Pancreas (tissue), 10 donors: ENCODE data around the gene ZNF354B. TPM values are rescaled to one million over a fixed set of nuclear protein-coding genes. Genes with fewer than 3 reads are reported as not detected.
"Not testable (repeated sequence)": the region's sequence is repeated elsewhere in the genome, so short reads cannot be mapped to it uniquely, and the experiment has no call there.

Source experiments
- ATAC-seq, 4 donors: fragments of 200-7000 bp; cut with Tn5 transposase; one replicate each; pipeline versions ENCODE4 v1.8.0 to v1.9.1; 2020; ENCODE audit warnings: mild to moderate bottlenecking in 4 of 4, moderate library complexity in 4 of 4
- DNase-seq, 6 donors: peaks; one replicate each; pipeline ENCODE4 v3.0.0-alpha.2; 2020
- FAIRE-seq: peaks from 2 replicates; lab custom pipeline; 2012; peaks lifted over from hg19 to GRCh38; lab: Jason Lieb, UNC
- H3K27ac ChIP-seq, 4 donors: fragments of 200-600 bp; sonication (generic); 1 replicate in 3 of 4; 2 replicates in 1 of 4; pipeline versions ENCODE4 v1.5.0 to v1.8.0; 2020
- H3K27me3 ChIP-seq, 4 donors: fragments of 200-600 bp; one replicate each; pipeline ENCODE4 v1.8.0; 2021
- H3K36me3 ChIP-seq, 3 donors: fragments of 200-600 bp; sonication (generic) in 1 of 3; one replicate each; pipeline versions ENCODE4 v1.5.0 to v1.8.0; 2020 to 2021
- H3K4me1 ChIP-seq, 3 donors: fragments of 200-600 bp; one replicate each; pipeline ENCODE4 v1.8.0; 2021
- H3K4me3 ChIP-seq, 4 donors: fragments of 200-600 bp; sonication (generic) in 2 of 4; one replicate each; pipeline versions ENCODE4 v1.5.0 to v1.8.0; 2020 to 2021
- H3K9me3 ChIP-seq, 4 donors: fragments of 200-600 bp; one replicate each; pipeline ENCODE4 v1.8.0; 2021
- CTCF ChIP-seq, 4 donors: fragments of 200-600 bp; sonication (generic) in 3 of 4; IDR thresholded peaks; one replicate each; pipeline versions ENCODE4 v1.5.0 to v1.8.0; 2021; ENCODE audit warnings: antibody characterized with exemption in 4 of 4
- WGBS, 2 donors: extraction: QIAGEN DNeasy Blood & Tissue Kit; methylation state at CpG; one replicate each; pipeline ENCODE4 v1.1.7; 2013; 5-methylcytosine and 5-hydroxymethylcytosine counted together
- intact Hi-C, 3 donors: fragments of 100-400 bp; cut with DNase I; formaldehyde crosslinking; loops; one replicate each; pipeline versions ENCODE4 v1.11.1 to v1.14.2; 2022
- polyA plus RNA-seq, 2 donors: library from polyadenylated mRNA; stranded (reverse); fragments of 200-250 nt; gene quantifications; one replicate each; pipeline ENCODE4 v1.2.3, GENCODE V29; 2013
- total RNA-seq, 6 donors: library from RNA; stranded (reverse); fragmentation: NEBNext Ultra II Directional in 4 of 6; extraction: Animal tissue kit (Norgen Biotek cat#: 25700) in 4 of 6; gene quantifications; one replicate each; pipeline versions ENCODE4 v1.2.1 to v1.2.4, GENCODE V29; 2021 to 2023
- donor health status: healthy with polysubstance abuse.
- donor health status: DM: no; HTN: no; CAD: no; lungs with moderate emphysema.
- donor health status: DM: no; HTN: no; CAD: no.
- donor health status: control.
- donor health status: control.
- donor health status: Bipolar disorder and iron deficiency.
- donor health status: DM: yes; HTN: yes; CAD: no.
- donor health status: DM: no; HTN: no; CAD: no.
- donor health status: DM: no; HTN: no; CAD: no.
- donor health status: DM: yes; HTN: yes; CAD: no.

Gene ZNF354B
- total and polyA plus RNA-seq, 8 donors, result 4.4 to 15.7 (median 7.9) TPM

DNA sequence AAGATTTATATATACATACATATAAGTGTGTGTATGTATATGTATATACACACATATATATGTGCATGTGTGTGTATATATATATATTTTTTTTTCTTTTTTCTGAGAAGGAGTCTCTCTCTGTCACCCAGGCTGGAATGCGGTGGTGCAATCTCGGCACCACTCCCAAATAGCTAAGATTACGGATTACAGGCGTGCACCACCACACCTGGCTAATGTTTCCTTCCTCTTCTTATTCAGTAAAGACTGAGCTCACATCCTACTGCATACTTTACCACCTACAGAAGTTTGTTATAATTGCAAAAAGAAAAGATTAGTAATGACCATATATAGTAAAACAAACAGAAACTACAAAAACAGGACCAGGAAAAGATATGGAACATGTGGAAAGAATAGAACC is 23.1 kb upstream of the ZNF354B start:
- Histone ChIP-seq H3K4me3 (no peak overlapping the region), H3K36me3 (no peaks in the 10 kb centered on the region), H3K9me3 (no peaks in the 10 kb centered on the region), H3K27ac (no peak overlapping the region), H3K27me3 (no peaks in the 10 kb centered on the region), H3K4me1 (no peaks in the 10 kb centered on the region)
- TF ChIP-seq CTCF (IDR thresholded peaks at IDR 0.05), result no peak
- no peak for DNase-seq
- no peak for FAIRE-seq
- intact Hi-C loops, result no loop called here
- ATAC-seq, result no peak
- whole genome bisulfite sequencing, 2 donors, result 86 to 88% methylated on average over 4 of the region's 4 CpGs

DNA sequence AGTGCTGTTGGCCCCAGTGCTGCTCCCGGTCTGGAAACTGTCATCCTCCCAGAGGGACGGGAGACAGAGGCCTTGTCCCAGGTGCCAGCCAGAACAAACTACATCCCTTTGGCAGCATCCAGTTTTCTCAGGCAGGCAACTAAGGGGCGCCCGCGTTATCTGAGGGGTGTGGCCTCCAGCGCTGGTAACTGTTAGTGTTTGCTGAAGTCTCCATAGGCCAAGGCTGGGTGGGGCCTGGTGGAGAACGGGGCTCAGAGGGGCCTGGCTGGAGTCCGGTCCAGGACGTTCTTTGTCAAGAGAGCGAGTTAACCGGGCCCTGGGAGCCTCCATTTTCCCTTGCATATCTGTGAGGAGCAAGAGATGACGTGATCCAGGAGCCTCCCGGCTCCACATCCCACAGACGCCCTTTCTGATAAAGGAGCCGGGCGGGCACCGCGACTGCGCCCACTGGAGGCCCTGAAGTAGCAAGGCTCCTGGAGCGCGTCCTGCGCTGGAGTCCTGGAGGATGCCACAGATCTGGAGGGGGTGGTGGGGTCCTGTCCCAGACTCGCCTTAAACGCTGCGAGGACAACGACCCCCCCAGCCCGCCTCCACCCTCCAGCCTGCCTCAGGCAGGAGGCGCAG is 20.9 kb upstream of the ZNF354B start:
- H3K36me3 ChIP-seq, H3K4me3 ChIP-seq, intact Hi-C loops, H3K9me3 ChIP-seq, H3K27ac ChIP-seq, H3K27me3 ChIP-seq, FAIRE-seq, H3K4me1 ChIP-seq: not testable (repeated sequence)
- WGBS, 2 donors, result 69 to 73% methylated on average over 26 to 28 of the region's 28 CpGs
- DNase-seq (peak in 1 of 6 donors; percentile 18), ATAC-seq (peak in 2 of 4 donors; percentile 14 to 22)

DNA sequence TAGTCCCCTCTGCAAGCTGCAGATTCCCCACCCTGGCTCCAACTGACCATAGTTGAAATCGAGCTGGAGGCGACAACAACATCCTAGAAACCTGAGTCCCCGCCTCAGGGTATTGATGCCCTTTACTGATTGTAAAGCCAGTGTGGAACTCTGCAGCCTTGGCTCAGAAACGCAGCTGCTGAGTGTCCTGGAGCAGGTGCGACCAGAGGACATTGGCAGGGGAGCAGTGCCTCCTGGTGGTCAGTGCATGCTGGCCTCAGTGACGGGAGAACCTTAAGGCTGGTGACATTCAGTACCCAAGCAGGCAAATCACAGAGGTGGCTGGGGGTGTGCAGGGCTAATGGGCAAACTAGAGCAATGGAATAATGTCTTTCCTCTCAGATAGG is 20.4 kb upstream of the ZNF354B start:
- no peak overlapping the region for H3K4me3 ChIP-seq
- 2 to 4% methylated on average over 6 of the region's 6 CpGs for WGBS, 2 donors
- DNase-seq (peak; percentile 66 to 87 (median 82)), ATAC-seq (peak; percentile 97 to 100 (median 100)), FAIRE-seq (no peak)
- no peaks in the 10 kb centered on the region for H3K27me3 ChIP-seq
- no peak overlapping the region for H3K27ac ChIP-seq
- TF ChIP-seq CTCF (IDR thresholded peaks at IDR 0.05), result peak; percentile 51 to 66 (median 62)
- intact Hi-C loops, result no loop called here
- H3K4me1 ChIP-seq, result no peaks in the 10 kb centered on the region
- H3K9me3 ChIP-seq, result no peaks in the 10 kb centered on the region
- H3K36me3 ChIP-seq, result no peaks in the 10 kb centered on the region

DNA sequence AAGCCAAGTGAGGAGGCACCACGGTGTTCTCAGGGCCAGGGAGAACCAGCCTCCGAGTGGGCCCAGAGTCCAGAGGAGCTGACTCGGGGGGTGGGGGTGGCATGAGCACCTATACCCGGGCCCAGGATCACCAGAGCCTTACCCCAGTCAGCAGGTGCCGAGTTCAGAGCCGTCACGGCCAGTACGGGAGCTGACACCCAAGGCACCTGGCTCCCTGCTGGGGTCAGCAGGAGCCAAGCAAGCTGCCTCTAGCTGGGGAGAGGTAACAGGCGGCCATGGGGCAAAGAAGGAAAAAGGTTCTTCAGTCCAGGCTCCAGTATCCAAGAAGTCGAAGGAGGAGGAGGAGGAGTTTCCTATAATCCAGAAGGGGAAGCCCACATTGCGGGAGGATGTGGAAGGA is 19.4 kb upstream of the ZNF354B start:
- ATAC-seq, H3K36me3 ChIP-seq, H3K27ac ChIP-seq, FAIRE-seq, H3K27me3 ChIP-seq, intact Hi-C loops, DNase-seq, H3K4me3 ChIP-seq, H3K4me1 ChIP-seq, H3K9me3 ChIP-seq: not testable (repeated sequence)
- WGBS, 2 donors, result 57 to 71% methylated on average over 11 of the region's 11 CpGs

- 52 to 65% methylated on average over 5 of the region's 5 CpGs for WGBS, 2 donors
- DNase-seq, result no peak
- no peak for FAIRE-seq
- no peaks in the 10 kb centered on the region for H3K4me1 ChIP-seq
- no peak for TF ChIP-seq CTCF (IDR thresholded peaks at IDR 0.05)
- no peaks in the 10 kb centered on the region for H3K36me3 ChIP-seq
- no peaks in the 10 kb centered on the region for H3K27me3 ChIP-seq
- no peak overlapping the region for H3K4me3 ChIP-seq
- H3K9me3 ChIP-seq, result no peaks in the 10 kb centered on the region
- H3K27ac ChIP-seq, result no peak overlapping the region
- intact Hi-C loops, result no loop called here
- ATAC-seq, result no peak
These were observed 10.4 kb upstream of the ZNF354B start for GRCh38 chr5:178849316-178849715.

GRCh38 chr5:178851951-178852350 is 7.8 kb upstream of the ZNF354B start:
- intact Hi-C loops, result loop anchor here in 1 of 3 donors (10.0 kb wide), 1 partner anchor 213 kb away; the partner anchor contains the start of gene ZNF354C
- TF ChIP-seq CTCF (IDR thresholded peaks at IDR 0.05), result no peak

More at GRCh38 chr5:178851951-178852350, 7.8 kb upstream of the ZNF354B start:
- DNase-seq, result no peak
- no peak for FAIRE-seq
- Histone ChIP-seq H3K36me3 (no peaks in the 10 kb centered on the region), H3K4me1 (no peaks in the 10 kb centered on the region), H3K4me3 (no peak overlapping the region), H3K27me3 (no peaks in the 10 kb centered on the region), H3K27ac (no peak overlapping the region), H3K9me3 (no peaks in the 10 kb centered on the region)
- WGBS, 2 donors, result 87 to 91% methylated on average over 3 of the region's 3 CpGs
- no peak for ATAC-seq
